SK-N-SH treated with all-trans-retinoic acid at 6 μM for 48 hours (cell line): ENCODE measurements around the gene HYAL3.
"Not testable (repeated sequence)": the region's sequence is repeated elsewhere in the genome, so short reads cannot be mapped to it uniquely, and the experiment has no call there.

Experiments
- ATAC-seq: fragments of 200-7000 bp; cut with Tn5 transposase; 3 replicates; pipeline ENCODE4 v1.9.1; 2020; ENCODE audit warnings: mild to moderate bottlenecking, moderate library complexity
- ARNTL ChIP-seq: fragments of 450-650 bp; formaldehyde crosslinking; IDR thresholded peaks from 2 replicates; pipeline ENCODE4 v1.5.0; 2020; ENCODE audit warnings: low read depth, mild to moderate bottlenecking, moderate library complexity, borderline replicate concordance
- BACH2 ChIP-seq: fragments of 250-450 bp; sonication (Bioruptor Pico); IDR thresholded peaks from 2 replicates; pipeline ENCODE4 v1.9.0; 2021; ENCODE audit warnings: mild to moderate bottlenecking, borderline replicate concordance
- CSDC2 ChIP-seq: fragments of 250-450 bp; sonication (Bioruptor Pico); IDR thresholded peaks from 2 replicates; pipeline ENCODE4 v1.5.0; 2020; ENCODE audit warnings: mild to moderate bottlenecking, moderate library complexity
- ESRRG ChIP-seq: fragments of 250-450 bp; sonication (Bioruptor Pico); IDR thresholded peaks from 2 replicates; pipeline ENCODE4 v1.6.1; 2021; ENCODE audit warnings: mild to moderate bottlenecking
- GLIS3 ChIP-seq: fragments of 250-450 bp; sonication (Bioruptor Pico); IDR thresholded peaks from 2 replicates; pipeline ENCODE4 v1.5.0; 2020; ENCODE audit warnings: mild to moderate bottlenecking, moderate library complexity
- ISL1 ChIP-seq: fragments of 250-450 bp; sonication (Bioruptor Pico); IDR thresholded peaks from 2 replicates; pipeline ENCODE4 v2.1.2; 2022; ENCODE audit warnings: mild to moderate bottlenecking, moderate library complexity
- OSR1 ChIP-seq: fragments of 250-450 bp; sonication (Bioruptor Pico); IDR thresholded peaks from 2 replicates; pipeline ENCODE4 v1.8.0; 2022; ENCODE audit warnings: moderate library complexity, mild to moderate bottlenecking, inconsistent platforms
- PPARA ChIP-seq: fragments of 250-450 bp; sonication (Bioruptor Pico); IDR thresholded peaks from 2 replicates; pipeline ENCODE4 v1.5.0; 2020; ENCODE audit warnings: mild to moderate bottlenecking, borderline replicate concordance
- RARB ChIP-seq: fragments of 250-450 bp; sonication (Bioruptor Pico); IDR thresholded peaks from 2 replicates; pipeline ENCODE4 v1.8.0; 2021; ENCODE audit warnings: mild to moderate bottlenecking, moderate library complexity
- SNAI2 ChIP-seq: fragments of 250-450 bp; sonication (Bioruptor Pico); IDR thresholded peaks from 2 replicates; pipeline ENCODE4 v1.5.0; 2020; ENCODE audit warnings: mild to moderate bottlenecking, moderate library complexity
- TCF4 ChIP-seq: fragments of 250-450 bp; sonication (Bioruptor Pico); IDR thresholded peaks from 2 replicates; pipeline ENCODE4 v1.8.0; 2021; ENCODE audit warnings: mild to moderate bottlenecking, moderate library complexity, borderline replicate concordance
- TOX ChIP-seq: fragments of 250-450 bp; sonication (Bioruptor Pico); IDR thresholded peaks from 2 replicates; pipeline ENCODE4 v1.8.0; 2021; ENCODE audit warnings: mild to moderate bottlenecking, moderate library complexity, borderline replicate concordance
- ZC3H10 ChIP-seq: fragments of 250-450 bp; sonication (Bioruptor Pico); IDR thresholded peaks from 2 replicates; pipeline ENCODE4 v1.5.1; 2021; ENCODE audit warnings: mild to moderate bottlenecking, moderate library complexity
- ZFP3 ChIP-seq: fragments of 250-450 bp; sonication (Bioruptor Pico); IDR thresholded peaks from 2 replicates; pipeline ENCODE4 v1.5.0; 2020; ENCODE audit warnings: mild to moderate bottlenecking, moderate library complexity
- ZFP30 ChIP-seq: fragments of 450-650 bp; formaldehyde crosslinking; IDR thresholded peaks from 2 replicates; pipeline ENCODE4 v1.5.0; 2022; ENCODE audit warnings: mild to moderate bottlenecking, moderate library complexity
- ZNF565 ChIP-seq: fragments of 450-650 bp; formaldehyde crosslinking; conservative IDR thresholded peaks from 2 replicates; pipeline ENCODE4 v1.5.0; 2020; ENCODE audit warnings: low read depth, mild to moderate bottlenecking, moderate library complexity
- ZNF8 ChIP-seq: fragments of 450-650 bp; formaldehyde crosslinking; IDR thresholded peaks from 2 replicates; pipeline ENCODE4 v1.5.0; 2020; ENCODE audit warnings: mild to moderate bottlenecking, moderate library complexity
- TF ChIP-seq, protein P1 (sequence below): fragments of 250-450 bp; sonication (Bioruptor Pico); IDR thresholded peaks from 2 replicates; pipeline ENCODE4 v1.5.0; 2020; ENCODE audit warnings: mild to moderate bottlenecking, moderate library complexity
- TF ChIP-seq, protein P2 (sequence below): fragments of 250-450 bp; sonication (Bioruptor Pico); IDR thresholded peaks from 2 replicates; pipeline ENCODE4 v1.8.0; 2021; ENCODE audit warnings: low read depth, mild to moderate bottlenecking, moderate library complexity, borderline replicate concordance
- TF ChIP-seq, protein P3 (sequence below): fragments of 250-450 bp; sonication (Bioruptor Pico); IDR thresholded peaks from 2 replicates; pipeline ENCODE4 v1.5.1; 2020; ENCODE audit warnings: low read depth, mild to moderate bottlenecking, moderate library complexity

Gene HYAL3

DNA sequence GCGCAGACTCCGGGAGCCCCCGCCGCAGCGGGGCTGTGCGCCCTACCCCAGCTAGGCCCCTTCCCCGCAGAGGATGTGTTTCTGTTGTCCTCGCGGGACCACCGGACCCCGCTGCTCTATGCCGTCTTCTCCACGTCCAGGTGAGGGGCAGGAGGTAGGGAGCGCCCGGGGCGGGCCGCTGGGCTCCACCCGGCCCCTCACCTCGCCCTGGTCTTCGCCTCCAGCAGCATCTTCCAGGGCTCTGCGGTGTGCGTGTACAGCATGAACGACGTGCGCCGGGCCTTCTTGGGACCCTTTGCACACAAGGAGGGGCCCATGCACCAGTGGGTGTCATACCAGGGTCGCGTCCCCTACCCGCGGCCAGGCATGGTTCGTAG lies 25.5 kb downstream of the HYAL3 start (continued):
- TF ChIP-seq, protein P1, sequence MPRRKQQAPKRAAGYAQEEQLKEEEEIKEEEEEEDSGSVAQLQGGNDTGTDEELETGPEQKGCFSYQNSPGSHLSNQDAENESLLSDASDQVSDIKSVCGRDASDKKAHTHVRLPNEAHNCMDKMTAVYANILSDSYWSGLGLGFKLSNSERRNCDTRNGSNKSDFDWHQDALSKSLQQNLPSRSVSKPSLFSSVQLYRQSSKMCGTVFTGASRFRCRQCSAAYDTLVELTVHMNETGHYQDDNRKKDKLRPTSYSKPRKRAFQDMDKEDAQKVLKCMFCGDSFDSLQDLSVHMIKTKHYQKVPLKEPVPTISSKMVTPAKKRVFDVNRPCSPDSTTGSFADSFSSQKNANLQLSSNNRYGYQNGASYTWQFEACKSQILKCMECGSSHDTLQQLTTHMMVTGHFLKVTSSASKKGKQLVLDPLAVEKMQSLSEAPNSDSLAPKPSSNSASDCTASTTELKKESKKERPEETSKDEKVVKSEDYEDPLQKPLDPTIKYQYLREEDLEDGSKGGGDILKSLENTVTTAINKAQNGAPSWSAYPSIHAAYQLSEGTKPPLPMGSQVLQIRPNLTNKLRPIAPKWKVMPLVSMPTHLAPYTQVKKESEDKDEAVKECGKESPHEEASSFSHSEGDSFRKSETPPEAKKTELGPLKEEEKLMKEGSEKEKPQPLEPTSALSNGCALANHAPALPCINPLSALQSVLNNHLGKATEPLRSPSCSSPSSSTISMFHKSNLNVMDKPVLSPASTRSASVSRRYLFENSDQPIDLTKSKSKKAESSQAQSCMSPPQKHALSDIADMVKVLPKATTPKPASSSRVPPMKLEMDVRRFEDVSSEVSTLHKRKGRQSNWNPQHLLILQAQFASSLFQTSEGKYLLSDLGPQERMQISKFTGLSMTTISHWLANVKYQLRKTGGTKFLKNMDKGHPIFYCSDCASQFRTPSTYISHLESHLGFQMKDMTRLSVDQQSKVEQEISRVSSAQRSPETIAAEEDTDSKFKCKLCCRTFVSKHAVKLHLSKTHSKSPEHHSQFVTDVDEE (CRISPR knock-in tag) = no peak

DNA sequence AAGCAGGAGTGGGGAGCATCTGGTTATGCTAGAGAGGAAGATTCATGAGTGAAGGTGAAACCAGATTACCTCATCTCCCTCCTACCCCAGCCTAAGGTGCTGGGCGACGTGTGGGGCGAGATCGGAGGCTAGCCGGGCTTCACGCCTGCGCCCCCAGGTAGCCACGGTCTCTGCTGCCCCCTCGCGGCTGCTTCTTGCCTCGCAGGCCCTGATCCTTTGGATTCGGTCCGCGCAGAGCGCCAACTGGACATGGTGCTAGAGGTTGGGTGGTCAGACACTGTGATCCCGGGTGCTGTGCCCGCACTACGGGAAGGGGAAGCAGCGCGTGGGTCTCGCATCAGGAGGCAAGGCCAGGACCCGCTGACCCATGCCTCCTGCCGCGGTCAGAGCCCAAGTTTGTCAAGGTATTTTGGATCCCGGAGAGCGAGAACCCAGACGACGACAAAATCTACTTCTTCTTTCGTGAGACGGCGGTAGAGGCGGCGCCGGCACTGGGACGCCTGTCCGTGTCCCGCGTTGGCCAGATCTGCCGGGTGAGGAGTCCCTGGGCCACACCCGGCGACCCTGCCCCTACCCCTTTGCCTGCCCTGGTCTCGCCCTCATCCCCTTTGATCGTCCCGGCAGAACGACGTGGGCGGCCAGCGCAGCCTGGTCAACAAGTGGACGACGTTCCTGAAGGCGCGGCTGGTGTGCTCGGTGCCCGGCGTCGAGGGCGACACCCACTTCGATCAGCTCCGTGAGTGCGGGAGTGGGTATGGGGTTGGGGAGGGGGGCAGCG lies 26.1 kb downstream of the HYAL3 start:
- TF ChIP-seq, protein P2, sequence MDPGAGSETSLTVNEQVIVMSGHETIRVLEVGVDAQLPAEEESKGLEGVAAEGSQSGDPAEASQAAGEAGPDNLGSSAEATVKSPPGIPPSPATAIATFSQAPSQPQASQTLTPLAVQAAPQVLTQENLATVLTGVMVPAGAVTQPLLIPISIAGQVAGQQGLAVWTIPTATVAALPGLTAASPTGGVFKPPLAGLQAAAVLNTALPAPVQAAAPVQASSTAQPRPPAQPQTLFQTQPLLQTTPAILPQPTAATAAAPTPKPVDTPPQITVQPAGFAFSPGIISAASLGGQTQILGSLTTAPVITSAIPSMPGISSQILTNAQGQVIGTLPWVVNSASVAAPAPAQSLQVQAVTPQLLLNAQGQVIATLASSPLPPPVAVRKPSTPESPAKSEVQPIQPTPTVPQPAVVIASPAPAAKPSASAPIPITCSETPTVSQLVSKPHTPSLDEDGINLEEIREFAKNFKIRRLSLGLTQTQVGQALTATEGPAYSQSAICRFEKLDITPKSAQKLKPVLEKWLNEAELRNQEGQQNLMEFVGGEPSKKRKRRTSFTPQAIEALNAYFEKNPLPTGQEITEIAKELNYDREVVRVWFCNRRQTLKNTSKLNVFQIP (CRISPR knock-in tag) = no peak
- TF ChIP-seq CSDC2 (no peak), ZFP30 (CRISPR knock-in tag) (no peak), ZC3H10 (no peak), ISL1 (CRISPR knock-in tag) (no peak), ARNTL (CRISPR knock-in tag) (no peak), PPARA (CRISPR knock-in tag) (no peak), TCF4 (no peak), TOX (CRISPR knock-in tag) (no peak), ZFP3 (CRISPR knock-in tag) (no peak), GLIS3 (no peak), ZNF8 (no peak), ZNF565 (CRISPR knock-in tag) (no peak)
- TF ChIP-seq, protein P3, sequence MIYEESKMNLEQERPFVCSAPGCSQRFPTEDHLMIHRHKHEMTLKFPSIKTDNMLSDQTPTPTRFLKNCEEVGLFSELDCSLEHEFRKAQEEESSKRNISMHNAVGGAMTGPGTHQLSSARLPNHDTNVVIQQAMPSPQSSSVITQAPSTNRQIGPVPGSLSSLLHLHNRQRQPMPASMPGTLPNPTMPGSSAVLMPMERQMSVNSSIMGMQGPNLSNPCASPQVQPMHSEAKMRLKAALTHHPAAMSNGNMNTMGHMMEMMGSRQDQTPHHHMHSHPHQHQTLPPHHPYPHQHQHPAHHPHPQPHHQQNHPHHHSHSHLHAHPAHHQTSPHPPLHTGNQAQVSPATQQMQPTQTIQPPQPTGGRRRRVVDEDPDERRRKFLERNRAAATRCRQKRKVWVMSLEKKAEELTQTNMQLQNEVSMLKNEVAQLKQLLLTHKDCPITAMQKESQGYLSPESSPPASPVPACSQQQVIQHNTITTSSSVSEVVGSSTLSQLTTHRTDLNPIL (CRISPR knock-in tag) = no peak
- TF ChIP-seq, all 23 proteins: peak for 0
- peak; percentile 74 for ATAC-seq

DNA sequence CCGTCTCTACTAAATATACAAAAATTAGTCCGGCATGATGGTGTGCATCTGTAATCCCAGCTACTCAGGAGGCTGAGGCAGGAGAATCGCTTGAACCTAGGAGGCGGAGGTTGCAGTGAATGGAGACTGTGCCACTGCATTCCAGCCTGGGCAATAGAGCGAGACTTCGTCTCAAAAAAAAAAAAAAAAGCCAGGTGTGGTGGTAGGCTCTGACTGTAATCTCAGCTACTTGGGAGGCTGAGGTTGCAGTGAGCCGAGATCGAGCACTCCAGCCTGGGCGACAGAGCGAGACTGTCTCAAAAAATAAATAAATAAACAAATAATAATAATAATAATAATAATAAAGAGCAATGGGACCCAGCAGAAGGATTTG lies 26.7 kb downstream of the HYAL3 start:
- not testable (repeated sequence) for ATAC-seq

DNA sequence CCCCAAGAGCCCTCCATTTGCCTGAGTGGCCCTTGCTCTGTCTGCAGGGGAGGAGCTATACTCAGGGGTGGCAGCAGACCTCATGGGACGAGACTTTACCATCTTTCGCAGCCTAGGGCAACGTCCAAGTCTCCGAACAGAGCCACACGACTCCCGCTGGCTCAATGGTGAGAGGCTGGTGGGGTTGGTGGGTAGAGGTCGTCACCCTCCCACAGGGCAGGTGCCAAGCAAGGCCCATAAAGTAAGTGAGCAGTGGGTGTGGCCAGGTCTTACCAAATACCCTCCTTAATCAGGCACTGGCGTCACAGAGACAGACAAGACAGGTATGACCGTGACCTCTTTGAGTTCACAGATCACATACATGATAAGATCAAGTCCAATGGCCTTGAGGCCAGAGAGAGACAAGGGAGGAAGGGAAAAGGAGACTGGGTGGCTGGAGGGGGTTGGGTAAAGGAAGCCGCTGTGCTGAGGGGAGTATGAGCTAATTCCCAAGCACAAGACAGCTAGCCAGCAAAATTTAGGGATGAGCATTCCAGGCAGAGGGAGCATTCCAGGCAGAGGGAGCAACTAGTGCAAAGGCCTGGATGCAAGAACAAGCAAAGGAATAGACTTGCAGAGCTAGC lies 27.8 kb downstream of the HYAL3 start:
- ATAC-seq = no peak
- TF ChIP-seq, protein P3 (CRISPR knock-in tag) = no peak
- TF ChIP-seq PPARA (CRISPR knock-in tag) = no peak
- TF ChIP-seq RARB (CRISPR knock-in tag) = no peak
- TF ChIP-seq SNAI2 (CRISPR knock-in tag) = no peak
- no peak for TF ChIP-seq ZNF8
- no peak for TF ChIP-seq TCF4
- TF ChIP-seq TOX (CRISPR knock-in tag) = no peak
- no peak for TF ChIP-seq ZNF565 (CRISPR knock-in tag)
- TF ChIP-seq, protein P2 (CRISPR knock-in tag) = no peak
- no peak for TF ChIP-seq ESRRG
- no peak for TF ChIP-seq ZFP30 (CRISPR knock-in tag)
- no peak for TF ChIP-seq ZC3H10
- no peak for TF ChIP-seq GLIS3
- no peak for TF ChIP-seq CSDC2
- TF ChIP-seq, protein P1 (CRISPR knock-in tag) = no peak
- TF ChIP-seq ISL1 (CRISPR knock-in tag) = no peak
- TF ChIP-seq BACH2 = no peak
- no peak for TF ChIP-seq OSR1 (CRISPR knock-in tag)
